CD8-positive, alpha-beta memory T cell (primary cell): ENCODE measurements around the gene NISCH. TPM values are rescaled to one million over a fixed set of nuclear protein-coding genes. Genes with fewer than 3 reads are reported as not detected.
A peak's percentile ranks its signal among the peaks of the same experiment; 100 is the strongest.

Experiments
- CTCF ChIA-PET: fragments of 350-600 bp; sonication (Branson Sonifier 250); formaldehyde crosslinking; loops from one replicate; lab custom pipeline; 2021; ENCODE audit warnings: antibody characterized with exemption; lab: Charles Lee
- POLR2A ChIA-PET: fragments of 350-600 bp; sonication (Branson Sonifier 250); formaldehyde crosslinking; loops from one replicate; lab custom pipeline; 2021; ENCODE audit warnings: antibody characterized with exemption; lab: Charles Lee
- DNase-seq, 5 donors: peaks; one replicate each; pipeline versions ENCODE4 v3.0.0 to v3.0.0-alpha.2; 2020 to 2022; ENCODE audit warnings: mixed read lengths in 1 of 5
- H3K27ac ChIP-seq: one replicate; pipeline ENCODE4 v1.7.0; 2013; ENCODE audit warnings: low read depth, mild to moderate bottlenecking, low read length, moderate library complexity
- H3K27me3 ChIP-seq: 2 replicates; pipeline ENCODE4 v1.7.0; 2013; ENCODE audit warnings: low read length, mild to moderate bottlenecking; ENCODE audit not compliant: insufficient read depth, poor library complexity, severe bottlenecking
- H3K36me3 ChIP-seq: 2 replicates; pipeline ENCODE4 v1.7.0; 2013; ENCODE audit warnings: mild to moderate bottlenecking, low read length, moderate library complexity; ENCODE audit not compliant: insufficient read depth
- H3K4me1 ChIP-seq: 2 replicates; pipeline ENCODE4 v1.7.0; 2013; ENCODE audit warnings: mild to moderate bottlenecking, low read length, moderate library complexity; ENCODE audit not compliant: insufficient read depth
- H3K4me3 ChIP-seq: 2 replicates; pipeline ENCODE4 v1.7.0; 2013; ENCODE audit warnings: mild to moderate bottlenecking, low read length
- H3K9me3 ChIP-seq: 2 replicates; pipeline ENCODE4 v1.7.0; 2013; ENCODE audit warnings: mild to moderate bottlenecking, low read length
- H3K27ac Mint-ChIP-seq, 8 donors: one replicate each; pipeline ENCODE4 v1.8.0; 2020 to 2021; ENCODE audit warnings: mixed read lengths in 8 of 8, mild to moderate bottlenecking in 6 of 8, inconsistent platforms in 3 of 8, moderate library complexity in 3 of 8
- H3K27me3 Mint-ChIP-seq, 2 donors: one replicate each; pipeline ENCODE4 v1.8.0; 2020 to 2021; ENCODE audit warnings: mixed read lengths in 2 of 2, mild to moderate bottlenecking in 1 of 2, moderate library complexity in 1 of 2
- H3K36me3 Mint-ChIP-seq, 3 donors: one replicate each; pipeline ENCODE4 v1.8.0; 2020 to 2021; ENCODE audit warnings: mixed read lengths in 3 of 3, inconsistent platforms in 1 of 3, mild to moderate bottlenecking in 1 of 3
- H3K4me1 Mint-ChIP-seq, 3 donors: one replicate each; pipeline ENCODE4 v1.8.0; 2020 to 2021; ENCODE audit warnings: mixed read lengths in 3 of 3, inconsistent platforms in 1 of 3, mild to moderate bottlenecking in 1 of 3
- H3K4me3 Mint-ChIP-seq, 7 donors: one replicate each; pipeline ENCODE4 v1.8.0; 2020 to 2021; ENCODE audit warnings: mixed read lengths in 7 of 7, mild to moderate bottlenecking in 6 of 7, moderate library complexity in 4 of 7, inconsistent platforms in 2 of 7
- H3K9me3 Mint-ChIP-seq, 5 donors: one replicate each; pipeline ENCODE4 v1.8.0; 2020 to 2022; ENCODE audit warnings: mixed read lengths in 5 of 5, mild to moderate bottlenecking in 3 of 5, moderate library complexity in 2 of 5, inconsistent platforms in 1 of 5
- polyA plus RNA-seq: library from polyadenylated mRNA; unstranded; fragments of 300-500 nt; fragmentation: Illumina TruSeq; gene quantifications from one replicate; pipeline ENCODE4 v1.2.3, GENCODE V29; 2021
- total RNA-seq, 2 experiments: library from RNA; stranded (reverse); gene quantifications; one replicate each; pipeline ENCODE4 v1.2.3, GENCODE V29; 2021

NISCH gene
- total and polyA plus RNA-seq, 3 experiments from 2014 or later = 31.6 to 66.2 (median 65.7) TPM

DNA sequence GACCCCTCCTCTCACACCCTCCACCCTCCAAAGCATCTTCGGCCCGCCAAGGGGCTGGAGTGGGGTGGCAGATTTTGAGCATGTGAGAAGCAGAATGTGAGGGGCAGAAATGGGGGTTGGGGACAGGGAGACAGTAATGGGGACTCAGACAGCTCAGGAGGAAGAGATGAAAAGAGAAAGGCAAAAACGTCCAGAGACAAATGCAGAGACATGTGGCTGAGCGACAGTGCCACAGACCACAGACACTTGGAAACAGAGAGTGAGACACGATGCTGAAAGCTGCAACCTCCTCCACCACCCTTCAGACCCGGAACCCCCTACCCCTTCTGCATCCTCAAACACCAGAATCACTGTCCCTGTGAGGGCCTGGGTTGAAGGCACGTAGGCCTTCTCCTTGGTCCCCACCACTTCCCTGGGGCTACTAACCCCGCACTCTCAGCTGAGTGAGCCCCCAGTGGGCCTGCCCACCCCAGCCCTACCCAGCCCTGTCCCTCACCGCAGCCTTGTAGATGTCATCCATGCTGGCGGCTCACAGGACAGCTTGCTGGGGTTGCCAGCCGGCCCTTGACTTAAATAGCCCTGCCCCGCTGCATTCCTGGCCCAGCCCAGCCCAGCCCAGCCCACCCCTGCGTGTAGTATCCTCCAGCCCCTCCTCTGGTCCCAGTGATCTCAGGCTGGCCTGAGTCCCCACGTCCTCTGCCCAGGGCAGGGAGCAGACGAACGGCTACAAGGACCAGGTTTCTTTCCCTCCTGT, 1.7 kb upstream of the NISCH start, which contains the start of gene TNNC1:
TNNC1 (minus strand) TSS at position 546 of the 754 bp plus-strand sequence; CDS start at position 520, 26 bp downstream.
- Mint-ChIP-seq H3K4me3 (peak within 1 kb of the TSS; percentile 89 to 98 (median 93)), H3K27me3 (no peaks in the 10 kb centered on the region), H3K9me3 (no peaks in the 10 kb centered on the region), H3K27ac (peak within 1 kb of the TSS; percentile 95 to 99 (median 98)), H3K36me3 (peaks cover 0 to 29% (median 4%) of the 10 kb centered on the region in 3 donors), H3K4me1 (peaks cover 35 to 50% (median 37%) of the 10 kb centered on the region in 3 donors)
- H3K4me3 ChIP-seq = peak within 1 kb of the TSS; percentile 88
- ChIA-PET POLR2A (no interaction called here), CTCF (interaction anchor here (1.2 kb wide), 1 partner anchor 41 kb away, joined by 8 read pairs; no protein-coding TSS in a partner anchor)
- H3K27ac ChIP-seq = peak within 1 kb of the TSS; percentile 88
- H3K36me3 ChIP-seq = peaks cover 5% of the 10 kb centered on the region
- no peaks in the 10 kb centered on the region for H3K27me3 ChIP-seq
- no peaks in the 10 kb centered on the region for H3K9me3 ChIP-seq
- no peak for DNase-seq
- peaks cover 28% of the 10 kb centered on the region for H3K4me1 ChIP-seq

DNA sequence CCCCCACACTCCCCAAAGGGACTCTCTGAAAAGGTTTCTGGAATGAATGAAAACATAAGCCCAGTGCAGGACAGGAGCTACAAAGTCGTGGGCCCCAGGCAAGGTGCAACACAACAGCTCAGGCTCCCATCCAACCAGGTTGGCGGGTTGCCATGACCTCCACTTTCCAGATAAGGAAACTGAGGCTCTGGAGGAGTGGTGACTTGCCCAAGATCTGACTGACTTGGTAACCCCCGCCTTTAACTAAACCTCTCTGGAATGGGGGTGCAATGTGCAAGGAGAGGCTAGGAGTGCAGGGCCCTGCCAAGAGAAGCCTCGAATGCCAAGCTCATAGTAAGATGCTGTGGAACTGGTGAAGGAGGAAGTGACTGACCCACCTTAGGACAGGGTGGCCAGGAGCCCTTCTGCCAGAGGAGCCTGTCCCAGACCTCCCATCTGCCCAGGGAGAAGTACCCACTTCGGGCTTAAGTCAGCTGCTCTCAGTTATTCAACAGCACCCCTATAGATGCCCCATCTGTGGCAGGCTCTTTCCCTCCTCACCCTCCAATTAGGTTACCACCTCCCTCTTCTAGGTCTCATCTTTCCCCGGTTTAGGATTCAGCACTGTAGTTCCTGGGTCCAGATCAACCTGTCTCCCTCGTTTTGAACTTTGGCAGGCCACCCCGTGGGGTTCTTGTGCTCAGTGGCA, 1.0 kb upstream of the NISCH start:
- H3K4me3 ChIP-seq = peak overlapping the region; percentile 88

DNA sequence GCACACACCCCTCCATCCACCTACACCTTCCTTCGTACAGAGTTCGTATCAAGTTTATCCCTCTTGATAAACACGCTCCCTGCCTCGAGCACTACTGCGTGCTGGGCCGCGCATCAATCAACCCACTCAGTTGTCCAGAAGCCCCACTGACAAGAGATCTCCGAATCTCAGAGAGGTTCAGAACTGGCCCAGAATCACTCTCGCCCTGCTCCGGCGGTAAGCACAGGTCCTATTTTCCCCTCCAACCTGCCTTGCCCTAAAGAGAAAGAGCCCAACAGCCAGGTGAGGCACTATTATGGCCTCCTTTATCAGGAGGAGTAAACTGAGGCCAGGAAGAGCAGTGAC, 494 bp upstream of the NISCH start:
- Mint-ChIP-seq H3K36me3 (peaks cover 0 to 40% (median 4%) of the 10 kb centered on the region in 3 donors), H3K4me3 (peak overlapping the region; percentile 89 to 98 (median 93)), H3K27me3 (no peaks in the 10 kb centered on the region), H3K9me3 (no peaks in the 10 kb centered on the region), H3K27ac (peak overlapping the region; percentile 95 to 99 (median 98)), H3K4me1 (peaks cover 35 to 59% (median 37%) of the 10 kb centered on the region in 3 donors)
- no peak for DNase-seq
- Histone ChIP-seq H3K4me3 (peak overlapping the region; percentile 88), H3K9me3 (no peaks in the 10 kb centered on the region), H3K4me1 (peaks cover 28% of the 10 kb centered on the region), H3K27ac (peak overlapping the region; percentile 88), H3K36me3 (peaks cover 11% of the 10 kb centered on the region), H3K27me3 (no peaks in the 10 kb centered on the region)
- CTCF ChIA-PET = no interaction called here
- POLR2A ChIA-PET = interaction anchor here (1.0 kb wide), 1 partner anchor 233 kb away, joined by 3 read pairs; no protein-coding TSS in a partner anchor

More for the DNA sequence above, 1.0 kb upstream of the NISCH start:
- peaks cover 11% of the 10 kb centered on the region for H3K36me3 ChIP-seq
- peaks cover 35 to 57% (median 37%) of the 10 kb centered on the region in 3 donors for H3K4me1 Mint-ChIP-seq
- H3K9me3 Mint-ChIP-seq = no peaks in the 10 kb centered on the region
- CTCF ChIA-PET = no interaction called here
- peak overlapping the region; percentile 95 to 99 (median 98) for H3K27ac Mint-ChIP-seq
- H3K27me3 Mint-ChIP-seq = no peaks in the 10 kb centered on the region
- POLR2A ChIA-PET = interaction anchor here (1.0 kb wide), 1 partner anchor 232 kb away, joined by 3 read pairs; no protein-coding TSS in a partner anchor
- H3K4me1 ChIP-seq = peaks cover 28% of the 10 kb centered on the region
- no peaks in the 10 kb centered on the region for H3K27me3 ChIP-seq
- H3K27ac ChIP-seq = peak overlapping the region; percentile 88
- H3K9me3 ChIP-seq = no peaks in the 10 kb centered on the region
- DNase-seq = no peak
- H3K36me3 Mint-ChIP-seq = peaks cover 0 to 36% (median 4%) of the 10 kb centered on the region in 3 donors
- peak overlapping the region; percentile 89 to 98 (median 93) for H3K4me3 Mint-ChIP-seq

DNA sequence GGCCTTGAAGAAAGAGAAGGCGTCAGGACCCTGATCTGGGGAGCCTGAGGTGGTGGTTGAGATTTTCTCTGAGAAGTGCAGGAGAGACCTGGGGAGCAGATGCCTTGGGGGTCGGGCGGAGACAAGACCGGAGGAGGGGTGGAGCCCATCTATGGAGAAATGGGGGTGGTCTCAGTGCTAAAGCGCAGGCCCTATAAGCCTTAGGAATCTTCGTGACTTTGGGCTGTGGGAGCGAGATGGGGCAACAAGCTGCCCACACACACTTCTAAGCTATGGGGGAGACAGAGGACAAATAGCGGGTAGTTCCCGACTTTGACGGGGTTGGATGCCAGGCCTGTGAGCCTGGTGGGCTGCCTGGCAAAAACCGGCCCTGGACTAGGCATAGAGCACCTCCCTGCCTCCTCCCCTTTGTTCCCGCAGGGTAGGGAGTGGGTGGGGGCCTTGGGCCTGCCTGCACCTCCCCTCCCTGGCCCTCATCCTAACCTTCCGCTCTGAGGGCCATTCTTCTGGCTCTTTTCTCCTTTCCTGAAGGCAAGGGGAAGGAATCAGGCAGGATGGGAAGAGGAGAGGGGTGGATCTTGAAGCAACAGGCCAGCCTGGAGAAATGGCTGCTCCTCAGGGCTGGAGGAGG, 880 bp downstream of the NISCH start:
- H3K4me1 ChIP-seq = peaks cover 28% of the 10 kb centered on the region
- DNase-seq = no peak
- Mint-ChIP-seq H3K27ac (peak overlapping the region; percentile 95 to 99 (median 97)), H3K9me3 (no peaks in the 10 kb centered on the region), H3K4me1 (peaks cover 37 to 66% (median 37%) of the 10 kb centered on the region in 3 donors), H3K27me3 (no peaks in the 10 kb centered on the region), H3K36me3 (peaks cover 0 to 53% (median 6%) of the 10 kb centered on the region in 3 donors), H3K4me3 (peak overlapping the region; percentile 89 to 98 (median 93))
- CTCF ChIA-PET = interaction anchor here (0.9 to 3.7 kb wide), 3 partner anchors 9 to 76 kb away, joined by 3 to 18 read pairs (median 3); no protein-coding TSS in a partner anchor
- POLR2A ChIA-PET = interaction anchor here (0.6 kb wide), 1 partner anchor 261 kb away, joined by 3 read pairs; no protein-coding TSS in a partner anchor
- no peaks in the 10 kb centered on the region for H3K9me3 ChIP-seq
- H3K27me3 ChIP-seq = no peaks in the 10 kb centered on the region
- peaks cover 11% of the 10 kb centered on the region for H3K36me3 ChIP-seq
- peak overlapping the region; percentile 70 for H3K27ac ChIP-seq
- H3K4me3 ChIP-seq = peak overlapping the region; percentile 74

DNA sequence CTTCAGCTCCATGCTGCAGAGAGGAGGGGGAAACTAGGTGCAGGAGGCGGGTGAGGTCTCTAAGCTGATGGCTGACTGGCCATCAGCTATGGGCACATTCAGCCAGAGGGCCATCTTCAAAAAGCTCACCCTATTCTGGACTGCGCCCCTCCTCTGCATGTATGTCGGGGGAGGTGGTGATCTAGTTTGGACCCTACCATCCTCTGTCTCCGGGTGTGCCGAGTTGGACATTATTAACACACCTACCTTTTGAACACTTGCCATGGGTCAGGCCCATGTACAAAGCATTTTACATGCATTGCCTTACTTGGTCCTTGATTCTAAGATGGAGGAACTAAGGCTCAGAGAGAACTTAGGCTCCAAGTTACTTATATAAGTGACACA, 1.4 kb downstream of the NISCH start:
- Histone ChIP-seq H3K36me3 (peaks cover 11% of the 10 kb centered on the region), H3K27me3 (no peaks in the 10 kb centered on the region), H3K4me3 (peak overlapping the region; percentile 74), H3K9me3 (no peaks in the 10 kb centered on the region), H3K4me1 (peaks cover 28% of the 10 kb centered on the region), H3K27ac (no peak overlapping the region)
- ChIA-PET CTCF (interaction anchor here (0.9 to 3.7 kb wide), 5 partner anchors 9 to 483 kb away, joined by 3 to 18 read pairs (median 3); partner anchors contain the start of gene ABHD14B), POLR2A (interaction anchor here (0.6 kb wide), 1 partner anchor 262 kb away, joined by 3 read pairs; no protein-coding TSS in a partner anchor)
- H3K4me3 Mint-ChIP-seq = peak overlapping the region; percentile 89 to 98 (median 93)
- H3K4me1 Mint-ChIP-seq = peaks cover 37 to 66% (median 37%) of the 10 kb centered on the region in 3 donors
- no peak for DNase-seq
- H3K9me3 Mint-ChIP-seq = no peaks in the 10 kb centered on the region
- H3K27ac Mint-ChIP-seq = peak overlapping the region; percentile 95 to 99 (median 97)
- peaks cover 0 to 53% (median 6%) of the 10 kb centered on the region in 3 donors for H3K36me3 Mint-ChIP-seq
- H3K27me3 Mint-ChIP-seq = no peaks in the 10 kb centered on the region

DNA sequence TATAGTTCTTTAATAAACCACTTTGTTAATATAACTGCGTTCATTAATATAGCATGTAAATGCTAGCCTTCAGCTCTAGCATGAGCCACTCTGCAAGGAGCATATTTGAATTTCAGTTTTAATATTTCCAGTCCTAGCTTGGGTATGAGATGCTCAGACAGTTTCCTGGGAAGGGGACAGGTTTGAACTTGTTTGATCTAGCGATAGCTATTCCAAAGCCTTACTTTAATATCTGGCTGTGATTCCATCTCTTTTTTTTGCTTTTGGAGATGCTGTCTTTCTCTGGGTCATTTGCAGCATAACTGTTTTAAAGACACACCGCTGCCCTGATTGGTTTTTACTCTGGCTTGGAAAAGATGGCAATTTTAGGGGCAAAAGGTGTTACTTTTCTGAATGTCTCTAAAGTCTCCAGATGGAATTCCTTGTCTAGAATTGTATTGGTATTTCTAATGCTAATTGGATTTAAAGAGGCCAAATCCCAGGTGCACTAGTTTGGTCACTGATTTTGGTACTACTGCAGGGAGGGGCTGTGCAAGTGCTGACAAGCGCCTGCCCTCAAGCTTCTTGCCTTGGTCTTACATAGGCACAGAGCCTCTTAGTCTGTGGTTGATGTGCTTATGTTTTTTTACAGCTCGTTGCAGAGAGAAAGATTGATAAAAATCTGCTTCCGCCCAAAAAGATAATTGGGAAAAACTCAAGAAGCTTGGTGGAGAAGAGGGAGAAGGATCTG, 2.8 kb downstream of the NISCH start:
- peaks cover 41 to 78% (median 45%) of the 10 kb centered on the region in 3 donors for H3K4me1 Mint-ChIP-seq
- POLR2A ChIA-PET = no interaction called here
- Histone ChIP-seq H3K9me3 (no peaks in the 10 kb centered on the region), H3K4me1 (peaks cover 28% of the 10 kb centered on the region), H3K27ac (no peak overlapping the region), H3K36me3 (peaks cover 11% of the 10 kb centered on the region), H3K4me3 (no peak overlapping the region), H3K27me3 (no peaks in the 10 kb centered on the region)
- H3K4me3 Mint-ChIP-seq = peak overlapping the region in 4 of 7 donors; percentile 4 to 94 (median 18)
- DNase-seq = no peak
- no peaks in the 10 kb centered on the region for H3K9me3 Mint-ChIP-seq
- CTCF ChIA-PET = interaction anchor here (1.0 to 3.7 kb wide), 5 partner anchors 10 to 484 kb away, joined by 3 to 18 read pairs (median 3); partner anchors contain the start of gene ABHD14B
- H3K27ac Mint-ChIP-seq = peak overlapping the region in 5 of 8 donors; percentile 9 to 98 (median 32)
- peaks cover 0 to 64% (median 6%) of the 10 kb centered on the region in 3 donors for H3K36me3 Mint-ChIP-seq
- H3K27me3 Mint-ChIP-seq = no peaks in the 10 kb centered on the region
